GM23248 (cell line): ENCODE measurements around the gene POP7. TPM values are rescaled to one million over a fixed set of nuclear protein-coding genes. Genes with fewer than 3 reads are reported as not detected.

Experiments used
- DNase-seq: peaks from one replicate; pipeline ENCODE4 v3.0.0-alpha.2; 2015
- H2AFZ ChIP-seq: fragments of 200-600 bp; sonication (generic); 2 replicates; pipeline ENCODE4 v1.6.1; 2016; ENCODE audit warnings: antibody characterized with exemption
- H3F3A ChIP-seq: fragments of 200-600 bp; sonication (generic); 2 replicates; pipeline ENCODE4 v1.6.1; 2016; ENCODE audit warnings: mild to moderate bottlenecking, antibody characterized with exemption, mixed run types; ENCODE audit not compliant: insufficient read depth
- H3K27ac ChIP-seq: fragments of 200-600 bp; sonication (generic); 2 replicates; pipeline ENCODE4 v1.5.1; 2016; ENCODE audit warnings: mild to moderate bottlenecking
- H3K27me3 ChIP-seq: fragments of 200-600 bp; sonication (generic); replicated peaks from 2 replicates; pipeline ENCODE4 v1.6.1; 2016; ENCODE audit warnings: mild to moderate bottlenecking; ENCODE audit not compliant: insufficient read depth
- H3K36me3 ChIP-seq: fragments of 200-600 bp; sonication (generic); 2 replicates; pipeline ENCODE4 v1.6.1; 2016; ENCODE audit warnings: low read depth, mild to moderate bottlenecking
- H3K4me1 ChIP-seq: fragments of 200-600 bp; sonication (generic); 2 replicates; pipeline ENCODE4 v1.6.1; 2016; ENCODE audit warnings: mild to moderate bottlenecking; ENCODE audit not compliant: insufficient read depth
- H3K4me2 ChIP-seq: fragments of 200-600 bp; sonication (generic); one replicate; pipeline ENCODE4 v1.6.1; 2016; ENCODE audit warnings: mild to moderate bottlenecking; ENCODE audit not compliant: unreplicated experiment
- H3K4me3 ChIP-seq: fragments of 200-600 bp; sonication (generic); 2 replicates; pipeline ENCODE4 v1.5.1; 2016; ENCODE audit warnings: mild to moderate bottlenecking
- H3K79me2 ChIP-seq: fragments of 200-600 bp; sonication (generic); 2 replicates; pipeline ENCODE4 v1.6.1; 2016; ENCODE audit warnings: mild to moderate bottlenecking; ENCODE audit not compliant: insufficient read depth
- H3K9ac ChIP-seq: fragments of 200-600 bp; sonication (generic); 2 replicates; pipeline ENCODE4 v1.6.1; 2016; ENCODE audit warnings: mild to moderate bottlenecking
- H3K9me2 ChIP-seq: fragments of 200-600 bp; sonication (generic); 2 replicates; pipeline ENCODE4 v1.6.1; 2016; ENCODE audit warnings: mixed run types, mild to moderate bottlenecking, moderate library complexity; ENCODE audit not compliant: insufficient read depth
- H3K9me3 ChIP-seq: fragments of 200-600 bp; sonication (generic); one replicate; pipeline ENCODE4 v1.6.1; 2017; ENCODE audit warnings: low read depth
- H4K20me1 ChIP-seq: fragments of 200-600 bp; sonication (generic); 2 replicates; pipeline ENCODE4 v1.6.0; 2016; ENCODE audit not compliant: insufficient read depth
- EZH2 ChIP-seq: fragments of 200-600 bp; sonication (generic); IDR thresholded peaks from 2 replicates; pipeline ENCODE4 v1.6.1; 2018; ENCODE audit warnings: antibody characterized with exemption, mild to moderate bottlenecking; ENCODE audit not compliant: insufficient read depth, poor library complexity, severe bottlenecking
- EZH2phosphoT487 ChIP-seq: fragments of 200-600 bp; sonication (generic); IDR thresholded peaks from 2 replicates; pipeline ENCODE4 v1.6.1; 2018; ENCODE audit warnings: antibody characterized with exemption, moderate library complexity, mild to moderate bottlenecking, low read depth; ENCODE audit not compliant: insufficient read depth
- WGBS, 2 experiments: methylation state at CpG; one replicate each; pipeline ENCODE4 v1.1.6; 2015 to 2017; ENCODE audit warnings: low lambda C conversion rate in 2 of 2, low coverage in 1 of 2; ENCODE audit errors: missing lambda C conversion rate in 2 of 2; 5-methylcytosine and 5-hydroxymethylcytosine counted together
- in situ Hi-C: fragments of 300-500 bp; cut with MboI; formaldehyde crosslinking; loops from 2 replicates; pipeline ENCODE4 v1.15.0; 2020
- polyA plus RNA-seq: library from polyadenylated mRNA; unstranded; fragments of >200 nt; fragmentation: Nextera tagmentation; extraction: Ambion mirVana; gene quantifications from 2 replicates; pipeline ENCODE4 v1.2.1, GENCODE V29; 2016
- total RNA-seq: library from RNA; depleted of rRNA; stranded (reverse); fragments of >200 nt; shearing (Covaris generic); gene quantifications from 2 replicates; pipeline ENCODE4 v1.2.3, GENCODE V29; 2014

POP7 gene
- total and polyA plus RNA-seq, 2 experiments from 2014 or later, result 31.3 to 63.4 TPM

- Histone ChIP-seq H3K79me2 (peaks cover 60% of the 10 kb centered on the region), H3K27me3 (no peaks in the 10 kb centered on the region), H3K9ac (no peak overlapping the region), H4K20me1 (peaks cover 6% of the 10 kb centered on the region; the same call in 1 of the 2 replicates), H3K27ac (no peak overlapping the region), H3K9me2 (no peaks in the 10 kb centered on the region), H3K4me3 (no peak overlapping the region), H3K9me3 (no peaks in the 10 kb centered on the region), H2AFZ (no peak overlapping the region), H3K36me3 (no peaks in the 10 kb centered on the region; the same call in 1 of the 2 replicates), H3K4me1 (peaks cover 17% of the 10 kb centered on the region), H3F3A (peaks cover 14% of the 10 kb centered on the region), H3K4me2 (no peak overlapping the region)
- in situ Hi-C loops, result loop anchor here (10.0 kb wide), 1 partner anchor 215 kb away; the partner anchor contains the start of gene TSC22D4
- TF ChIP-seq EZH2phosphoT487 (no peak), EZH2 (no peak)
- WGBS, 2 experiments, result 80 to 85% methylated on average over 13 to 18 of the region's 18 CpGs
- no peak for DNase-seq
Observed at GRCh38 chr7:100689230-100690135, 16.4 kb upstream of the POP7 start.

DNA sequence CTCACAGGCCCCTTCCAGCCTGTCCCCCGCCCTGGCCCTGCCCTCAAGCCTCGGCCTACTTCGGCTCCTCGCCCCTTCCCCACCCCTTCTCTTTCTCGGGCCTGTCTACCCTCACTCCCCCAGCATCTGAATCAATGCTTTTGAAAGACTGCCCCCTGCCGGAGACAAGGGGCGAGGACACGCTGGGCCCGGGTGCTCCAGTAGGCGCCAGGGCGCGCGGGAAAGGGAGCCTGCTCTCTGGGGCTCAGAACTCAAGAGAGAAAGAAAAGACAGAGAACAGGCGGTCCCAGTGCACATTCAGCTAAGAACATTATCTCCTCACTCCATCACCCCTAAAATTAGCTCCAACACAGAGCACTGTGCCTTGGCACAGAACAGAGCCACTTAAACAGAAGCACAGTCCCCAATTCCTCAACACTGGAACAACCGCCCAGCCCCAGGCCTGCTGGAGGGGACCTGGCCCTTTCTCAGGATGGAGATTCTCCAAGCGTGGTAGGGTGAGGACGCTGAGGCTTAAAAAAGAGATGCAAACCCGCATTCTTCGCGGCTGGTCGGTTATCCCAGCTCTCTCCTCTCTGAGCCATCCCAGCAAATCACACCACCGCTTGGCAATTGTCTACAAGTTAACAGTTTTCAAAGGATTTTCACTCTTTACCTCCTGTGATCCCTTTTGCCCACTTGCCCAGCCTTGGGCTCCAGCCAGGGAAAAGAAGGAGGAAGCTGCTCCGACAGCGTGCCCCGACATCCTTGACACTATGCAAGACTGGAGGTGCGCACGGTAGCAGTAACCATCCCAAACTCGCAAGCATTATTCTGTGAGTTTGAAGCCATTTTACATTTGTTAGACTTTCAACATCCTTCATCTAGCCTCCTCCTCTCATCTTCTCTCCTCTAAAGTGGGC is 14.0 kb upstream of the POP7 start:
- Histone ChIP-seq H2AFZ (no peak overlapping the region), H3K27me3 (no peaks in the 10 kb centered on the region), H3K9me2 (no peaks in the 10 kb centered on the region), H3K9ac (peak overlapping the region; percentile 91), H3K4me1 (peaks cover 17% of the 10 kb centered on the region), H3K4me3 (peak overlapping the region; percentile 89), H3K4me2 (peak overlapping the region; percentile 96), H3K79me2 (peaks cover 60% of the 10 kb centered on the region), H3K36me3 (no peaks in the 10 kb centered on the region), H3F3A (peaks cover 19% of the 10 kb centered on the region), H4K20me1 (peaks cover 6% of the 10 kb centered on the region; the same call in 1 of the 2 replicates), H3K27ac (no peak overlapping the region), H3K9me3 (no peaks in the 10 kb centered on the region)
- peak; percentile 84 for DNase-seq
- TF ChIP-seq EZH2phosphoT487 (no peak), EZH2 (no peak)
- in situ Hi-C loops, result loop anchor here (10.0 kb wide), 1 partner anchor 217 kb away; the partner anchor contains the start of gene TSC22D4
- 12 to 17% methylated on average over 26 to 28 of the region's 28 CpGs for WGBS, 2 experiments

DNA sequence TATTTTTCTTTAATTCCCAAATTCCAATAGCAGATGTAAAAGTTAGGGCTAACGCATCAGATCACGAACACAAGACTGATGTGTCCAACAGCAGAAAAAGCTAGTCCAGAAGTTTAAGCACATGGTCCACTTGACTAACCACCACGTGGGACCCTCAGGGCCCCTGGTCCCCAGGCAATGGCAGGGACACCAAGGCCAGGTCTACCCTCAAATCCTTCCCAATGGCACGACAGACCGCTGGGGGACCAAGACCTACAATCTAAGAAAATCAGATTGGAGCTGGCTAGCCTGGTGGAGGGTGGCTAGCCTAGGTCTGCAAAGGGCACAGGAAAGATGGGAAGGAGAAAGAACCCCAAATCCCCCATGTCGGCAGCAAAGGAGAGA is 13.4 kb upstream of the POP7 start:
- Histone ChIP-seq H3K9me3 (no peaks in the 10 kb centered on the region), H3K36me3 (no peaks in the 10 kb centered on the region), H3K27me3 (no peaks in the 10 kb centered on the region), H3F3A (peaks cover 19% of the 10 kb centered on the region), H4K20me1 (peaks cover 6% of the 10 kb centered on the region; the same call in 1 of the 2 replicates), H3K79me2 (peaks cover 60% of the 10 kb centered on the region), H3K9me2 (no peaks in the 10 kb centered on the region), H2AFZ (no peak overlapping the region), H3K4me3 (peak overlapping the region; percentile 89), H3K4me2 (peak overlapping the region; percentile 96), H3K9ac (peak overlapping the region; percentile 91), H3K27ac (no peak overlapping the region), H3K4me1 (peaks cover 17% of the 10 kb centered on the region)
- in situ Hi-C loops, result loop anchor here (10.0 kb wide), 1 partner anchor 218 kb away; the partner anchor contains the start of gene TSC22D4
- WGBS, 2 experiments, result 28 to 31% methylated on average over 6 of the region's 6 CpGs
- DNase-seq, result no peak
- TF ChIP-seq EZH2phosphoT487 (no peak), EZH2 (no peak)
